OCI-LY3 (cell line): ENCODE measurements around the gene NOSTRIN.

Experiments
- H2AFZ ChIP-seq: fragments of 200-600, 300-600 bp; shearing (Covaris generic); 2 replicates; pipeline ENCODE4 v1.6.0; 2014; ENCODE audit warnings: antibody characterized with exemption, low read depth, low read length
- H3K27ac ChIP-seq: fragments of 200-600, 300-600 bp; sonication (generic); 2 replicates; pipeline ENCODE4 v1.5.1; 2014; ENCODE audit warnings: mild to moderate bottlenecking, low read length, moderate library complexity, mixed read lengths
- H3K27me3 ChIP-seq: fragments of 200-600, 300-600 bp; sonication (generic); 2 replicates; pipeline ENCODE4 v1.6.1; 2014; ENCODE audit warnings: low read depth, low read length, mixed read lengths
- H3K36me3 ChIP-seq: fragments of 200-600, 300-600 bp; sonication (generic); replicated peaks from 2 replicates; pipeline ENCODE3; 2014; ENCODE audit warnings: low read depth, low read length, mixed read lengths
- H3K4me1 ChIP-seq: fragments of 300-600, 200-600 bp; sonication (generic); 2 replicates; pipeline ENCODE4 v1.6.1; 2014; ENCODE audit warnings: low read length, mixed read lengths
- H3K4me2 ChIP-seq: fragments of 200-600, 300-600 bp; sonication (generic); 2 replicates; pipeline ENCODE4 v1.6.1; 2014; ENCODE audit warnings: low read length, mixed read lengths
- H3K4me3 ChIP-seq: fragments of 300-600, 200-600 bp; sonication (generic); 2 replicates; pipeline ENCODE4 v1.5.1; 2014; ENCODE audit warnings: antibody characterized with exemption, mild to moderate bottlenecking, low read length, moderate library complexity
- H3K79me2 ChIP-seq: fragments of 300-600, 200-600 bp; shearing (Covaris generic); 2 replicates; pipeline ENCODE4 v1.6.1; 2014; ENCODE audit warnings: mild to moderate bottlenecking, low read length, mixed read lengths
- H3K9ac ChIP-seq: fragments of 300-600, 200-600 bp; shearing (Covaris generic); 2 replicates; pipeline ENCODE4 v1.6.0; 2014; ENCODE audit warnings: mild to moderate bottlenecking, low read length, moderate library complexity
- H3K9me3 ChIP-seq: fragments of 200-600, 300-600 bp; shearing (Covaris generic); 2 replicates; pipeline ENCODE4 v1.6.1; 2014; ENCODE audit warnings: low read length, mixed read lengths; ENCODE audit not compliant: insufficient read depth
- H4K20me1 ChIP-seq: fragments of 200-600, 300-600 bp; sonication (generic); 2 replicates; pipeline ENCODE4 v1.6.1; 2016; ENCODE audit warnings: low read length, mixed read lengths; ENCODE audit not compliant: insufficient read depth
- CTCF ChIP-seq: fragments of 200-600, 300-600 bp; sonication (generic); IDR thresholded peaks from 2 replicates; pipeline ENCODE4 v1.5.1; 2014; ENCODE audit warnings: antibody characterized with exemption, low read length, low read depth
- EZH2phosphoT487 ChIP-seq: fragments of 200-600 bp; shearing (Covaris generic); IDR thresholded peaks from 2 replicates; pipeline ENCODE4 v1.6.1; 2018; ENCODE audit warnings: antibody characterized with exemption, mixed run types, low read depth

Gene NOSTRIN

GRCh38 chr2:168831662-168832061, 29.2 kb downstream of the NOSTRIN start:
- TF ChIP-seq CTCF (no peak), EZH2phosphoT487 (no peak)
- Histone ChIP-seq H3K27ac (no peak overlapping the region), H3K4me2 (no peak overlapping the region)

GRCh38 chr2:168835969-168836368, 33.5 kb downstream of the NOSTRIN start:
- TF ChIP-seq CTCF (no peak), EZH2phosphoT487 (no peak)
- H3K79me2 ChIP-seq: no peaks in the 10 kb centered on the region
- H2AFZ ChIP-seq: no peak overlapping the region

More at GRCh38 chr2:168831662-168832061, 29.2 kb downstream of the NOSTRIN start:
- Histone ChIP-seq H3K9me3 (no peaks in the 10 kb centered on the region), H4K20me1 (no peaks in the 10 kb centered on the region), H3K9ac (no peak overlapping the region), H3K79me2 (no peaks in the 10 kb centered on the region), H3K27me3 (no peaks in the 10 kb centered on the region), H2AFZ (no peak overlapping the region), H3K36me3 (no peaks in the 10 kb centered on the region), H3K4me1 (no peaks in the 10 kb centered on the region), H3K4me3 (no peak overlapping the region)

GRCh38 chr2:168841445-168841844, 39.0 kb downstream of the NOSTRIN start:
- peaks cover 7% of the 10 kb centered on the region for H3K4me1 ChIP-seq
- TF ChIP-seq CTCF (no peak), EZH2phosphoT487 (no peak)
- no peaks in the 10 kb centered on the region for H3K27me3 ChIP-seq
- no peak overlapping the region for H3K27ac ChIP-seq
- no peak overlapping the region for H3K9ac ChIP-seq
- no peaks in the 10 kb centered on the region for H3K79me2 ChIP-seq
- no peak overlapping the region for H3K4me2 ChIP-seq
- H3K4me3 ChIP-seq: no peak overlapping the region
- H3K36me3 ChIP-seq: no peaks in the 10 kb centered on the region
- no peak overlapping the region for H2AFZ ChIP-seq
- no peaks in the 10 kb centered on the region for H4K20me1 ChIP-seq
- no peaks in the 10 kb centered on the region for H3K9me3 ChIP-seq

More at GRCh38 chr2:168835969-168836368, 33.5 kb downstream of the NOSTRIN start:
- H4K20me1 ChIP-seq: no peaks in the 10 kb centered on the region
- H3K9me3 ChIP-seq: no peaks in the 10 kb centered on the region
- no peak overlapping the region for H3K4me3 ChIP-seq
- no peaks in the 10 kb centered on the region for H3K27me3 ChIP-seq
- no peak overlapping the region for H3K27ac ChIP-seq
- no peak overlapping the region for H3K4me2 ChIP-seq
- no peak overlapping the region for H3K9ac ChIP-seq
- H3K36me3 ChIP-seq: no peaks in the 10 kb centered on the region
- no peaks in the 10 kb centered on the region for H3K4me1 ChIP-seq

- H3K27ac ChIP-seq: no peak overlapping the region
- H4K20me1 ChIP-seq: no peaks in the 10 kb centered on the region
- H3K27me3 ChIP-seq: no peaks in the 10 kb centered on the region
- H3K9ac ChIP-seq: no peak overlapping the region
- TF ChIP-seq CTCF: no peak
- no peak for TF ChIP-seq EZH2phosphoT487
- no peak overlapping the region for H3K4me2 ChIP-seq
- no peaks in the 10 kb centered on the region for H3K36me3 ChIP-seq
- H2AFZ ChIP-seq: no peak overlapping the region
- peaks cover 7% of the 10 kb centered on the region for H3K4me1 ChIP-seq
- H3K4me3 ChIP-seq: no peak overlapping the region
- H3K79me2 ChIP-seq: no peaks in the 10 kb centered on the region
- no peaks in the 10 kb centered on the region for H3K9me3 ChIP-seq
Observed at GRCh38 chr2:168843253-168843652, 40.8 kb downstream of the NOSTRIN start.
